NCI-H2196 treated with DMSO at 0.1 percent for 48 hours (cell line): Measurements from ENCODE around the gene FIBCD1.
"Not testable (repeated sequence)": the region's sequence is repeated elsewhere in the genome, so short reads cannot be mapped to it uniquely, and the experiment has no call there.

ENCODE experiments used
- DNase-seq: peaks from one replicate; lab custom pipeline; 2025; ENCODE audit not compliant: unreplicated experiment; lab: John Stamatoyannopoulos, UW

FIBCD1 gene

DNA sequence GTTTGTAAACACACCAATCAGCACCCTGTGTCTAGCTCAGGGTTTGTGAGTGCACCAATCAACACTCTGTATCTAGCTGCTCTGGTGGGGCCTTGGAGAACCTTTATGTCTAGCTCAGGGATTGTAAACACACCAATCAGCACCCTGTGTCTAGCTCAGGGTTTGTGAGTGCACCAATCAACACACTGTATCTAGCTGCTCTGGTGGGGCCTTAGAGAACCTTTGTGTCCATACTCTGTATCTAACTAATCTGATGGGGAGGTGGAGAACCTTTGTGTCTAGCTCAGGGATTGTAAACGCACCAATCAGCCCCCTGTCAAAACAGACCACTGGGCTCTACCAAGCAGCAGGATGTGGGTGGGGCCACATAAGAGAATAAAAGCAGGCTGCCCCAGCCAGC lies 28.4 kb downstream of the FIBCD1 start:
- DNase-seq, result not testable (repeated sequence)

GRCh38 chr9:130910041-130910440 lies 29.0 kb downstream of the FIBCD1 start:
- not testable (repeated sequence) for DNase-seq

DNA sequence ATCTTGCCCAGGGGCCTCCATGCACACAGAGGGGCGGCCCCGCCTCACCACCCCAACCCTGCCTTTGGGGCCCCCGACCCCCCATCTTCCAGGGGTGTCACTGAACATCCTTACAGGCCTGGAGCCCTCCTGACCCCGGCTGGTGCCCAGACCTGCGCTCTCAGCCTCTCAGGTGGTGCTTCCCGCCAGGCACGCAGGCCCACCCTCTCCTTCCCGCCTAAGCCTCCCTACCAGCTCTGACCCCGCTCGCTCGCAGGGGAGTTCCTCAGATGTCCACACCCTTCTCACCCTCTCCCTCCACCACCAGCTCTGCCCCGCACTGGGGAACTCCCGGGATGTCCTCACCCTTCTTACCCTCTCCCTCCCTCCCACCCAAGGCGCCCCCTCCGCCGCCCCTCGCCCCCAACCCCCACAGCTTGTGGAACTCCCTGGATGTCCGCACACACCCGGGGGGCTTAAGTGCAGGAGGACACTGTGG lies 30.1 kb downstream of the FIBCD1 start:
- no peak for DNase-seq

DNA sequence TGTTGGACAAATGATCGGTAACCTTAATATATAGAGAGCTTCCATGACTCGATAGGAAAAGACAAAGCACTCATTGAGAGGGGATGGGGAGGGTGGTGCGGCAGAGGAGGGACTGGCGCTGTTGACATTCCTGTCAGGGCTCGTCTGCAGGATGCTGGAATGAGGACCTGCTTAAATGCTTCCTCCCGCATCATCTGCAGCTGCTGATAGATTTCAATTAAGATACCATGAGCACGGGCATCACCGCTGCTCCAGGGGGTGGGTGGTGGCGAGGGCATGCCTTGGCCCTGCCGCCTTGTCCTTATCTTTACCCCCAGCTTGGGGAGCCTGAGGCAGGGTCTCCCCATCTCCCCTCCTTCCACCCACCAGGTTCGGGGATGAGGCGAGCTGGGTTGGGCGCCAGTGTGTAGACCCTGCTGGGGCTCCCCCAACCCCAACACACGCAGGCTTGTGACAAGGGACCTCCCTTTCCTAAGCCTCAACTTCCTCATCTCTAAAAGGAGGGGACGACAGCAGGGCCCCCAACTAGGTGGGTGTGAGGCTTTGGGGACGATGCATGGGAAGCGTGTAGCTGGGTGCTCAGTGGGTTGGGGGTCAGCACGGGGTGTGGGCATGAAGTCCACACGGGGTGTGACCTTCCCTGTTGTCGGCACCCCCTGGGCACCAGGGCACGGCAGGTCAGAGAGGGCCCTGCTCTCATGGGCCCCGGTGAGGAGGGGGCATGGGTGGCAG lies 30.7 kb downstream of the FIBCD1 start:
- DNase-seq, result no peak

GRCh38 chr9:130906735-130907416 lies 32.2 kb downstream of the FIBCD1 start:
- DNase-seq, result no peak

DNA sequence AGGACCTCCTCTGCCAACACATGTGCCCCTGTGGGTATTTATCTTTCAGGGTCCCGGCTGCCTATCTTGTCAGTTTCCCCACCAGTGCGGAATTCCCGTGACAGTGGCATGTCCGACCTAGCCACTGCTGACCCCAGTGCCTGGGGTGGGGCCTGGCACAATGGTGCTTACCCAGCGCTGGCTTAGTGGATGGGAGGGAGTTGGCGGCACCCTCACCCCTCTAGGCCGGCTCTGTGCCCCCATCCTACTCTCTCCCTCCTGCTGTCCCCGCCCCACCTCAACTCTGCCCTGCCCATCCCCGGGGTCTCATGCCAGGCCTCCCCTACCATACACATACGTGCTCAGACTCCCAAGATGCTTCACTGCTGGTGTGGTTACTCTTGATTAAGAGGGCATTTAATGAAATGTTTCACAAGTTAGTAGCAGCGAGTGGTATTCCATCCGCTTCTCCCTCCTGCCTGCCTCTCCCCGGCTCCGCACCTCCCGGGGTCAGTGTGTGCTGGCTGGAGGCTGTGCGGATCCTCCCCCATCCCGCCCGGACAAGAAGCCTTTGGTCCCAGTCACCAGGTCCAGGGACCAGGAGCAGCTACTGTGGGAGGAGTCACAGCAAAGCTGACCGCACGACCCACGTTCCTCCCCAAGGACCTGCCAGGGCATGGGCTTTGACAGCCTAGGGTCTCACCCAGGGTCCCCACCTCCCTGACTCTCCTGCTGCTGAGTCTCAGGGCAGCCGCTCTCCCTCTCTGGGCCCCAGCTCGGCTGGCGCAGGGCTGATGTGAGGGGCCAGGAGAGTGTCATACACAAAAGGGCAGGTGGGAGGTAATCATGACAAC lies 32.9 kb downstream of the FIBCD1 start:
- DNase-seq, result no peak

DNA sequence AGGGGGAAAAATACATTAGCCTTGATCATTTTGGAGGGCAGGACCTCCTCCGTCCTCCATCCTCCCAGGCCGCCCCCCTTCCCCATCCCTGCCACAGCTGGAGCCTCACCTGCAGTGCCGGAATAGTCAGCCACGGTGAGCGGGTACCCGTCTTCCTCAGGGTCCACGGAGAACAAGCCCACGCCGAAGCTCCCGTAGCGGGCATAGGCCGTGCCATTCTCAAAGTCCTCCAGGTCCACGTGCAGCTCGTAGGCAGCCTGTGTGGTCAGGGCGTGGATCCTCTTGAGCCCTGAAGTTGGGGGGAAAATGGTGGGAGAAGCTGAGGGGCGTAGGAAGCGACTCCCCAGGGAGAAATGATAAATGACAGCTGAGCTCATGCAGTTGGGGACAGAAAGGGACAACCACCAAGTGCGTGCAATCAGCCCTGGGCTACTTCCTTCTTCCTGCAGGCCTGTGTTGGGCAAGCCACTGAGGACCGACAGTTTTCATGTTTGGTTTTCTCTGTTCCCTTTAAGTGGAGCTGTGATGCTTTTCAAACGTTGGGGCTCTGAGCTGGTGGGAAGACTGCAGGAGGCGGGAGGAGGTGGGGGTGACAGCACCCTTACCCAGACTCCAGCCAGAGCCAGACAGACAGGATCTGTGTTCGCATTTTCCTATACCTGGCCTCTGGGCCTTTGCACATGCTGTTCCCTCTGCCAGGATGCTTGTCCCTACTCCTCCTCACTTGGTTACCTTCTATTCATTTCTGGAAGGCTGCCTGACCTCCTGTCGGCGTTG lies 33.7 kb downstream of the FIBCD1 start:
- no peak for DNase-seq

DNA sequence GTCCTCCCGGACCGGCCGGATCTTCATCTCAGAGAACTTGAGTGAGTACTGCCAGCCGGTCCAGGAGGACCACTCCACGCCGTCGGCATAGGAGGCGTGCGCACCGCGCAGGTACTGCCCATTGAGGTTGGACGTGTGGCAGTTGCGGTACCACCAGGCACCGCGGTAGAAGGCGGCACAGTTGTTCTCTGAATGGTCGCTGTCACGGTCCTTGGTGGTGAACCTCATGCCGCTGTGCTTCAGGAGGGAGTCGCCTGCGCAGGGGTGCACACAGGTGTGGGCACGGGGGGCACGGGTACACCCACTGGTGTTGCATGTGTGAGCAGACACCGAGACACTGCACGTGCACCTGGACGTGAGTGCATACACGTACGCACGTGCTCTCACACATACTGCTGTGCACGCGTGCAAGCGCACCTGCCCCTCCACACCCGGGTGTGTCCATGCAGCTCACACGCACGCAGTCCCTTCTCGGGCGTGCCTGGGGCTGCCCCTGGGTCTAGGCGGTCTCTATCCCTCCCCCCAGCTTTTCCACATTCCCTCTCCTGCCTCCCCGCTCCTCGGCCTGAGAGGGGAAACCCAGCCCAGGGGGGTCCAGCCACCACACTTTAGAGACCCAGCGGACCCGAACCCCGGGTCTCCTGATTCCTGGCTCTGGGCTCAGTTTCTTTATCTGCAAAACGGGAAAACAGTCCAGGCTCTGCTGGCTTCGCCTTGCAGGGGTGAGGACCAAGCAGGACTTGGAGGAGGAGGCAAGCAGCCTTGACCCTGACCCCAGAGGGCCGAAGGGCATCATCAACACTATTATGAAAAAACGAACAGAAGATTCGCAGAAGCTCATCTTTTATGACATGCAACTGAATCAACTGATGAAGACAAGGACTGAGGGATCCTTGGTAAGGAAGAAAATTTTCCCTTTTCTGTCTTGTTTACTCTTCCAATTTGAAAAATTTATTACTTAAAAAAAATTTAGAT lies 34.7 kb downstream of the FIBCD1 start:
- no peak for DNase-seq

- DNase-seq, result no peak
Observed at GRCh38 chr9:130903194-130904069, 35.6 kb downstream of the FIBCD1 start.

DNA sequence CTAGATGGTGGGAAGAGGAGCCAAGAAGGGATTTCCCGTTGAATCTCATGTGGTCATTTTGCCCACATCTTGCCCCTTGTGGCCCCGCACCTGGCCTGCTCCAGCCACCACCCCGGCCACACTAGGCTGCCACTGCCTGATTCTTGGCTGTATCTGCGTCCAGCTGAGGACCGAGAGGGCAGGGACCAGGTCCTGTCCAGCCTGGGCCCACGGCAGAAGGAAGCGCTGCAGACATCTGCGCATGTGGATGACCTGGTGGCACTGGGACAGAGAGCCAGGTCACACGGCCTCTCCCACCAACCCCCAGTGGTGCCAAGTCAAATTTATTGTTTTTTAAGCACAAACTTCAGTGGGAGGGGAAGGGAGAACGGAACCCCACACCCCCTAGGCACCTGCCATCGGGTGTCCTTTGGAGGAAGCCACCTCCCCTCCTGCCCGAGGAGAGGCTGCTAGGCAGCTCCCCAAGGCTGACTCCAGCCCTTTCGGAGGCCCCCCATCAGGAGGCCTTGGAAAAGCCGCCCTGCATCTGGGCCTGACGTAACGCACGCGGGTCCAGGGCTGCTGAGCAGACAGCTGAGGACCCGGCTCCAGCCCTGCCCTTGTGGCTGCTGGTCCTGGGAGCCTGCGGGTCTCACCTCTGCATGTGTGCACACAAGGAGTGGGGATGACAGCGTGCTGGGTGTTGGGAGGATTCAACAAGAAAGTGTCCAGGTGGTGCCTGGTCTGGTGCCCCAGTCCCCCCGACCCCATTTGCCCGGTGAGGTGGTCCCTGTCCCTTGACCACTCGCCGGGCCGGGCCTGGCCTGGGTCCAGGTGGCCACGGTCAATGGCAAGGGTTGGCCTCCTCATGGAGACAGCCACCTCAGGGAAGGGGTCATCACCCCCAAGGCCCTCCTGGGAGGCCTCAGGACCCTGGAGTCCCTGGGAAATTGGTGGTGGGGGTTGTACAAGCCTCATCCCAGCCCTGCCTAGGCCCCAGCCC lies 36.6 kb downstream of the FIBCD1 start:
- no peak for DNase-seq

DNA sequence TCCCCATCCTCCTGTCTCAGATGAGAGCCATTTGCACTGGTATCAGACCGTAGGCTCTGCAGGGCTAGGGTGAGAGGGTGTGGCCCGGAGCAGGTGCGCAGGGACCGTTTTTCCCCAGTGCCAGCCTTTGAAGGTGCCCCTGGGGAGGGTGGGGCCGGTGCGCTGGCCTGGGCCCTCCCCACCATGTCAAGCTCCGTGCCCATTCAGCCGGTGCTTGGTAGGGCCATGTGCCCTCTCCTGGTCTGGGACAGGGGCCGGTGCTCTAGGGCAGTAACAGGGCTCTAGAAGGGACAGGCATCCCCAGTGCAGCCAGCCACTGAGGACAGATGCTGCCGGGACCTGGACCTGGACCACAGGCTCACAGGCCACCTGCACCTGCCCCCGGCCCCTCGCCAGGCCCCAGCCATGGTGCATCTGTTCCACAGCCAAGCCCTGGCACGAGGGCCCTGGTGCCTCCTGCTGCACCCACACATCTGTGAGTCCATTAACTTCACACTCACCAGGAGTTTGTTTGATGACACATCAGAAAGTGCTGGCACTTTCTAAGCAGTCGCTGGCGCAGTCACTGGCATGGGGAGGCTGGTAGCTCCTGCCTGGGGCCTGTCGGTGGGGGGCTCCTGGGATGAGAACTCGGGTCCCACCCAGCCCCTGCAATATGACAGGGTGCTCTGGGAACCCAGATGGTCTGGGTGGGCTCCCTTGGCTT lies 37.4 kb downstream of the FIBCD1 start:
- DNase-seq, result no peak

- no peak for DNase-seq
Observed at GRCh38 chr9:130900701-130901497, 38.1 kb downstream of the FIBCD1 start.

DNA sequence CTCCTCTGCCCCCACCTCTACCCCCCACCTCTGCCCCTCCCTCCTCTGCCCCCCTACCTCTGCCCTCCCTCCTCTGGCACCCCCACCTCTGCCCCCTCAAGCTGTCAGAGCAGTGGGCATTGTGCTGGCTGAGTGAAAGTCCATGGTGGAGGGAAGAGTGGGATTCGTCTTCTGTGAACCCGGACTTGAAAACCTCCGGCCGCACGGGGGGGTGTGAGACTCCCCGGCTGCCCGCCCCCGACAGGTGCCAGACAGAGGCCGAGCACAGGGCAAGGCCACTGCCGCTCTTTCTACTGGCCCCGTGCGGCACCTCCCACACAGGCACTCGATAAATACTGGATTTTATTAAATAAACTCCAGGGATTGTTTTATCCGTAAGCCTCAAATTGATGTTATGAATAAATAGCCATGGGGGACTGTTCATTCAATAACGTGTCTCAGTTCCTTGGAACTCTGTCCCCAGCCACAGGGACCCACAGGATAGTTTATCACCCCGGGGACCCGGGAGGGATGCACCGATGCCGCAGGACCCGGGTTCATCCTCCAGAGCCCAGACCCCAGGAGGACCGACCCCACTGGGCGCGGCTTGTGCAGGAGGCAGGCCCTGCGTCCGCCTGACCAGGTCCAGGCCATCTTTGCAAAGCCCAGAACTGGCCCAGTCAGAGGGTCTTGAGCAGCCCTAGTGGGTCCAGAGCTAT lies 39.8 kb downstream of the FIBCD1 start:
- DNase-seq, result no peak

GRCh38 chr9:130898552-130898852 lies 40.5 kb downstream of the FIBCD1 start:
- DNase-seq, result no peak

- DNase-seq, result no peak
Observed at GRCh38 chr9:130897848-130898551, 41.0 kb downstream of the FIBCD1 start.
